ENCODE results near the gene SMIM41. TPM values are rescaled to one million over a fixed set of nuclear protein-coding genes. Genes with fewer than 3 reads are reported as not detected.

Gene SMIM41
- total RNA-seq, 1 donor from 2014 or later = not detected

- no peak for DNase-seq (ENCODE audit: extremely low read depth, low read depth, low spot score)
These were observed 28.6 kb upstream of the SMIM41 start, which contains the start of gene NR4A1 for GRCh38 chr12:52050758-52051541. Gene NR4A1 (plus strand): TSS chr12:52051442. CDS start chr12:52054329, 2,887 bp downstream.

GRCh38 chr12:52052468-52053186, 26.9 kb upstream of the SMIM41 start:
- DNase-seq (ENCODE audit: extremely low read depth, low read depth, low spot score) = no peak

- DNase-seq (ENCODE audit: extremely low read depth, low read depth, low spot score) = no peak
These were observed 25.8 kb upstream of the SMIM41 start for GRCh38 chr12:52053536-52054209.

GRCh38 chr12:52054231-52054832, 25.2 kb upstream of the SMIM41 start:
- DNase-seq (ENCODE audit: extremely low read depth, low read depth, low spot score) = no peak

- no peak for DNase-seq (ENCODE audit: extremely low read depth, low read depth, low spot score)
These were observed 24.4 kb upstream of the SMIM41 start for GRCh38 chr12:52054833-52055730.

- DNase-seq (ENCODE audit: extremely low read depth, low read depth, low spot score) = no peak
These were observed 23.5 kb upstream of the SMIM41 start for GRCh38 chr12:52055731-52056711.

GRCh38 chr12:52056801-52057637, 22.5 kb upstream of the SMIM41 start:
- no peak for DNase-seq (ENCODE audit: extremely low read depth, low read depth, low spot score)

GRCh38 chr12:52057638-52058576, 21.6 kb upstream of the SMIM41 start:
- DNase-seq (ENCODE audit: extremely low read depth, low read depth, low spot score) = no peak

- no peak for DNase-seq (ENCODE audit: extremely low read depth, low read depth, low spot score)
These were observed 20.7 kb upstream of the SMIM41 start for GRCh38 chr12:52058631-52059361.

GRCh38 chr12:52059582-52060497, 19.7 kb upstream of the SMIM41 start:
- no peak for DNase-seq (ENCODE audit: extremely low read depth, low read depth, low spot score)

GRCh38 chr12:52060498-52061177, 18.9 kb upstream of the SMIM41 start:
- no peak for DNase-seq (ENCODE audit: extremely low read depth, low read depth, low spot score)

- DNase-seq (ENCODE audit: extremely low read depth, low read depth, low spot score) = no peak
These were observed 17.9 kb upstream of the SMIM41 start for GRCh38 chr12:52061470-52062166.

GRCh38 chr12:52062167-52063081, 17.1 kb upstream of the SMIM41 start:
- DNase-seq (ENCODE audit: extremely low read depth, low read depth, low spot score) = no peak

Data from glomerular endothelial cell (primary cell).